Caco-2 (cell line): ENCODE data around the gene ZFP1. TPM values are rescaled to one million over a fixed set of nuclear protein-coding genes. Genes with fewer than 3 reads are reported as not detected.

Experiments
- Bru-seq: library from RNA; stranded (reverse); fragments of 400-500 nt; gene quantifications from one replicate; lab custom pipeline; 2021; lab: Mats Ljungman, UMichigan
- BruChase-seq, 2 experiments: library from RNA; stranded (reverse); fragments of 400-500 nt; gene quantifications; one replicate each; lab custom pipeline; 2021; lab: Mats Ljungman, UMichigan
- BruUV-seq: library from RNA; stranded (reverse); fragments of 400-500 nt; replicated peaks from 2 replicates; lab custom pipeline; 2021; lab: Mats Ljungman, UMichigan
- CTCF ChIA-PET: fragments of 300-600 bp; sonication (Branson Sonifier 250); formaldehyde crosslinking; loops from one replicate; lab custom pipeline; 2022; ENCODE audit warnings: antibody characterized with exemption; lab: Charles Lee
- POLR2A ChIA-PET: fragments of 300-600 bp; sonication (Branson Sonifier 250); formaldehyde crosslinking; loops from one replicate; lab custom pipeline; 2022; ENCODE audit warnings: antibody characterized with exemption; lab: Charles Lee
- DNase-seq, 2 experiments: peaks; one replicate each; pipeline versions ENCODE4 v3.0.0 to v3.0.0-alpha.2; 2020 to 2022
- H3K27me3 ChIP-seq: replicated peaks from 2 replicates; pipeline ENCODE4 v1.6.0; 2011; ENCODE audit warnings: low read length; ENCODE audit not compliant: control insufficient read depth, insufficient read depth
- H3K36me3 ChIP-seq: 2 replicates; pipeline ENCODE4 v1.5.1; 2011; ENCODE audit warnings: low read length; ENCODE audit not compliant: control insufficient read depth, insufficient read depth
- H3K4me1 ChIP-seq: fragments of 250-450 bp; sonication (Bioruptor Pico); 2 replicates; pipeline ENCODE4 v1.5.1; 2020; ENCODE audit warnings: mild to moderate bottlenecking
- H3K4me3 ChIP-seq: 2 replicates; pipeline ENCODE4 v1.5.1; 2011; ENCODE audit warnings: low read depth, mild to moderate bottlenecking, control low read depth, low read length
- H3K9me3 ChIP-seq: fragments of 250-450 bp; sonication (Bioruptor Pico); 2 replicates; pipeline ENCODE4 v1.5.1; 2020; ENCODE audit warnings: mild to moderate bottlenecking, moderate library complexity
- H3K27ac Mint-ChIP-seq: one replicate; pipeline ENCODE4 v1.8.0; 2022; ENCODE audit warnings: mixed read lengths; ENCODE audit not compliant: unreplicated experiment
- H3K27me3 Mint-ChIP-seq: one replicate; pipeline ENCODE4 v1.8.0; 2022; ENCODE audit warnings: mixed read lengths; ENCODE audit not compliant: insufficient read depth, unreplicated experiment
- H3K36me3 Mint-ChIP-seq: one replicate; pipeline ENCODE4 v1.8.0; 2022; ENCODE audit warnings: mild to moderate bottlenecking, mixed read lengths; ENCODE audit not compliant: insufficient read depth, unreplicated experiment
- H3K4me1 Mint-ChIP-seq: one replicate; pipeline ENCODE4 v1.8.0; 2022; ENCODE audit warnings: low read depth, mixed read lengths; ENCODE audit not compliant: unreplicated experiment
- H3K4me3 Mint-ChIP-seq: one replicate; pipeline ENCODE4 v1.8.0; 2022; ENCODE audit warnings: mild to moderate bottlenecking, moderate library complexity, mixed read lengths; ENCODE audit not compliant: unreplicated experiment
- H3K9me3 Mint-ChIP-seq: one replicate; pipeline ENCODE4 v1.8.0; 2022; ENCODE audit warnings: mixed read lengths; ENCODE audit not compliant: unreplicated experiment
- CTCF ChIP-seq, 2 experiments: fragments of 200-600 bp in 1 of 2; IDR thresholded peaks; 1 replicate in 1 of 2; 2 replicates in 1 of 2; pipeline versions ENCODE4 v1.5.1 to v1.8.0; 2011 to 2022; ENCODE audit warnings: antibody characterized with exemption in 1 of 2, control low read depth in 1 of 2, inconsistent platforms in 1 of 2, low read depth in 1 of 2, low read length in 1 of 2, mild to moderate bottlenecking in 1 of 2, moderate library complexity in 1 of 2; ENCODE audit not compliant: insufficient read depth in 1 of 2, severe bottlenecking in 1 of 2, unreplicated experiment in 1 of 2
- intact Hi-C: fragments of 100-400 bp; cut with micrococcal nuclease; formaldehyde crosslinking; loops from one replicate; pipeline ENCODE4 v1.10.0; 2022; ENCODE audit not compliant: unreplicated experiment
- long read RNA-seq: library from polyadenylated mRNA; stranded (forward); transcript quantifications from one replicate; pipeline ENCODE4 v2.0.0, GENCODE V29; 2022
- total RNA-seq: library from RNA; stranded (reverse); gene quantifications from 2 replicates; pipeline ENCODE4 v1.2.3, GENCODE V29; 2022

Gene ZFP1
- total RNA-seq (11.4 and 14.2 TPM in 2 replicates), Bru-seq, nascent RNA (percentile 79 among the genes with signal in this experiment), BruChase-seq, experiment 1, labeled RNA remaining after a 2-hour chase (percentile 80 among the genes with signal in this experiment), BruChase-seq, experiment 2, labeled RNA remaining after a 6-hour chase (percentile 70 among the genes with signal in this experiment)
- long read RNA-seq, transcript ZFP1-209 (4 exons, 1,457 nt), result major isoform, 5 of 9 reads
- long read RNA-seq, partial matches to known transcripts, result 1 of 9 reads
- long read RNA-seq, other reads (novel, unspliced or antisense), result 1 of 9 reads

- ChIA-PET CTCF (no interaction called here), POLR2A (interaction anchor here (0.7 kb wide), 1 partner anchor 78 kb away, joined by 3 read pairs; no protein-coding TSS in a partner anchor)
- peak within 1 kb of the TSS; percentile 77 for H3K4me3 ChIP-seq
- no peaks in the 10 kb centered on the region for H3K36me3 ChIP-seq
- Mint-ChIP-seq H3K4me3 (peak within 1 kb of the TSS; percentile 87), H3K4me1 (no peaks in the 10 kb centered on the region), H3K36me3 (peaks cover 36% of the 10 kb centered on the region), H3K27me3 (no peaks in the 10 kb centered on the region), H3K27ac (peak within 1 kb of the TSS; percentile 78), H3K9me3 (peaks cover 31% of the 10 kb centered on the region)
- intact Hi-C loops, result loop anchor here (1.0 kb wide), 1 partner anchor 20 kb away; no protein-coding TSS in a partner anchor
- H3K27me3 ChIP-seq, result no peaks in the 10 kb centered on the region
- peak; percentile 97 to 98 for DNase-seq
- H3K4me1 ChIP-seq, result no peaks in the 10 kb centered on the region
- no TSS peak for BruUV-seq
- TF ChIP-seq CTCF (IDR thresholded peaks at IDR 0.05; ENCODE audit: insufficient read depth in 1 of 2, low read depth in 1 of 2, low read length in 1 of 2, severe bottlenecking in 1 of 2, unreplicated experiment in 1 of 2), result no peak
- H3K9me3 ChIP-seq, result peaks cover 16% of the 10 kb centered on the region
Measured at GRCh38 chr16:75148311-75149195, at the start of gene ZFP1. TSS of gene ZFP1 (plus strand) at chr16:75148524. CDS start at chr16:75152952, 4,428 bp downstream.

- H3K27me3 Mint-ChIP-seq, result no peaks in the 10 kb centered on the region
- no peak overlapping the region for H3K27ac Mint-ChIP-seq
- no peak overlapping the region for H3K4me3 Mint-ChIP-seq
- peaks cover 17% of the 10 kb centered on the region for H3K4me1 Mint-ChIP-seq
- Histone ChIP-seq H3K27me3 (no peaks in the 10 kb centered on the region), H3K4me1 (peaks cover 18% of the 10 kb centered on the region), H3K36me3 (peaks cover 3% of the 10 kb centered on the region), H3K4me3 (no peak overlapping the region), H3K9me3 (no peaks in the 10 kb centered on the region)
- peaks cover 24% of the 10 kb centered on the region for H3K36me3 Mint-ChIP-seq
- POLR2A ChIA-PET, result no interaction called here
- no TSS peak for BruUV-seq
- CTCF ChIA-PET, result interaction anchor here (0.6 kb wide), 1 partner anchor 12 kb away, joined by 3 read pairs; no protein-coding TSS in a partner anchor
- intact Hi-C loops, result no loop called here
- no peak for TF ChIP-seq CTCF (IDR thresholded peaks at IDR 0.05; ENCODE audit: insufficient read depth in 1 of 2, low read depth in 1 of 2, low read length in 1 of 2, severe bottlenecking in 1 of 2, unreplicated experiment in 1 of 2)
- DNase-seq, result no peak
- no peaks in the 10 kb centered on the region for H3K9me3 Mint-ChIP-seq
Measured at GRCh38 chr16:75099075-75099667, 49.2 kb upstream of the ZFP1 start.
